ENCODE results near the gene TKTL1.

- TF ChIP-seq, protein P1, sequence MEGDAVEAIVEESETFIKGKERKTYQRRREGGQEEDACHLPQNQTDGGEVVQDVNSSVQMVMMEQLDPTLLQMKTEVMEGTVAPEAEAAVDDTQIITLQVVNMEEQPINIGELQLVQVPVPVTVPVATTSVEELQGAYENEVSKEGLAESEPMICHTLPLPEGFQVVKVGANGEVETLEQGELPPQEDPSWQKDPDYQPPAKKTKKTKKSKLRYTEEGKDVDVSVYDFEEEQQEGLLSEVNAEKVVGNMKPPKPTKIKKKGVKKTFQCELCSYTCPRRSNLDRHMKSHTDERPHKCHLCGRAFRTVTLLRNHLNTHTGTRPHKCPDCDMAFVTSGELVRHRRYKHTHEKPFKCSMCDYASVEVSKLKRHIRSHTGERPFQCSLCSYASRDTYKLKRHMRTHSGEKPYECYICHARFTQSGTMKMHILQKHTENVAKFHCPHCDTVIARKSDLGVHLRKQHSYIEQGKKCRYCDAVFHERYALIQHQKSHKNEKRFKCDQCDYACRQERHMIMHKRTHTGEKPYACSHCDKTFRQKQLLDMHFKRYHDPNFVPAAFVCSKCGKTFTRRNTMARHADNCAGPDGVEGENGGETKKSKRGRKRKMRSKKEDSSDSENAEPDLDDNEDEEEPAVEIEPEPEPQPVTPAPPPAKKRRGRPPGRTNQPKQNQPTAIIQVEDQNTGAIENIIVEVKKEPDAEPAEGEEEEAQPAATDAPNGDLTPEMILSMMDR (IDR thresholded peaks at IDR 0.05), result no peak
- peak; percentile 67 to 88 (median 75) for TF ChIP-seq POLR2AphosphoS5 (IDR thresholded peaks at IDR 0.05)
These were observed 75.6 kb downstream of the TKTL1 start for GRCh38 chrX:154371017-154371788.
